Thyroid gland (tissue), 4 donors: ENCODE data around the gene HAPSTR1.

ENCODE experiments used
- POLR2A ChIP-seq, 2 donors: fragments of 450-650 bp; IDR thresholded peaks; one replicate each; pipeline ENCODE4 v1.6.1; 2017; ENCODE audit warnings: antibody characterized with exemption in 2 of 2, mild to moderate bottlenecking in 2 of 2, moderate library complexity in 1 of 2
- TF ChIP-seq, protein P1 (sequence below), 6 experiments: fragments of 200-600 bp in 3 of 6; fragments of 450-650 bp in 3 of 6; sonication (generic) in 3 of 6; IDR thresholded peaks; one replicate each; pipeline ENCODE4 v1.5.1; 2016 to 2019; ENCODE audit warnings: antibody characterized with exemption in 6 of 6, mild to moderate bottlenecking in 2 of 6, inconsistent platforms in 1 of 6, moderate library complexity in 1 of 6

GRCh38 chr16:9124444-9124843 is 33.0 kb downstream of the HAPSTR1 start:
- TF ChIP-seq, protein P1, sequence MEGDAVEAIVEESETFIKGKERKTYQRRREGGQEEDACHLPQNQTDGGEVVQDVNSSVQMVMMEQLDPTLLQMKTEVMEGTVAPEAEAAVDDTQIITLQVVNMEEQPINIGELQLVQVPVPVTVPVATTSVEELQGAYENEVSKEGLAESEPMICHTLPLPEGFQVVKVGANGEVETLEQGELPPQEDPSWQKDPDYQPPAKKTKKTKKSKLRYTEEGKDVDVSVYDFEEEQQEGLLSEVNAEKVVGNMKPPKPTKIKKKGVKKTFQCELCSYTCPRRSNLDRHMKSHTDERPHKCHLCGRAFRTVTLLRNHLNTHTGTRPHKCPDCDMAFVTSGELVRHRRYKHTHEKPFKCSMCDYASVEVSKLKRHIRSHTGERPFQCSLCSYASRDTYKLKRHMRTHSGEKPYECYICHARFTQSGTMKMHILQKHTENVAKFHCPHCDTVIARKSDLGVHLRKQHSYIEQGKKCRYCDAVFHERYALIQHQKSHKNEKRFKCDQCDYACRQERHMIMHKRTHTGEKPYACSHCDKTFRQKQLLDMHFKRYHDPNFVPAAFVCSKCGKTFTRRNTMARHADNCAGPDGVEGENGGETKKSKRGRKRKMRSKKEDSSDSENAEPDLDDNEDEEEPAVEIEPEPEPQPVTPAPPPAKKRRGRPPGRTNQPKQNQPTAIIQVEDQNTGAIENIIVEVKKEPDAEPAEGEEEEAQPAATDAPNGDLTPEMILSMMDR (IDR thresholded peaks at IDR 0.05) = no peak
- no peak for TF ChIP-seq POLR2A (IDR thresholded peaks at IDR 0.05)
